Measurements from ENCODE around the gene PLB1. TPM values are rescaled to one million over a fixed set of nuclear protein-coding genes. Genes with fewer than 3 reads are reported as not detected.

Gene PLB1
- total and polyA plus RNA-seq, 9 of the 15 experiments (the other 6 are each of a cell fraction or from before 2014, with no cell fraction given), result 0.01 to 0.09 (median 0.07) TPM; not detected in 2

- TF ChIP-seq PATZ1 (CRISPR knock-in tag; IDR thresholded peaks at IDR 0.05; ENCODE audit: borderline replicate concordance) (no peak), ELF1 (tag; IDR thresholded peaks at IDR 0.05) (no peak), BMI1 (IDR thresholded peaks at IDR 0.05; ENCODE audit: low read length) (no peak), SRSF7 (optimal IDR thresholded peaks at IDR 0.05; ENCODE audit: low read depth, low read length) (no peak), CAMTA2 (CRISPR knock-in tag; conservative IDR thresholded peaks at IDR 0.05) (no peak), PTTG1 (tag; IDR thresholded peaks at IDR 0.05; ENCODE audit: low read depth) (no peak), NONO (IDR thresholded peaks at IDR 0.05; ENCODE audit: low read depth in 2 of 2, low read length in 1 of 2) (no peak)
Observed at GRCh38 chr2:28515176-28515751, 19.4 kb downstream of the PLB1 start (continued).

- Histone ChIP-seq H3K4me1 (replicated peaks in 1 of 2; ENCODE audit: control insufficient read depth in 2 of 2, insufficient read depth in 2 of 2, low read length in 2 of 2) (peaks cover 5 to 15% of the 10 kb centered on the region in 2 experiments), H3K36me3 (ENCODE audit: control insufficient read depth, insufficient read depth, low read length) (no peaks in the 10 kb centered on the region), H3K79me2 (ENCODE audit: control insufficient read depth, insufficient read depth, low read length) (no peaks in the 10 kb centered on the region), H2AFZ (ENCODE audit: low read depth, low read length) (no peak overlapping the region), H4K20me1 (replicated peaks; ENCODE audit: control insufficient read depth, insufficient read depth, low read length) (0 out of 2 replicates have a peak, but pooled peaks cover 2% of the 10 kb centered on the region), H3K27me3 (ENCODE audit: control insufficient read depth in 2 of 2, insufficient read depth in 2 of 2, low read length in 2 of 2) (peaks cover 10 to 12% of the 10 kb centered on the region in 2 experiments; a peak in 4 of 5 replicates), H3K9me3 (replicated peaks; ENCODE audit: control insufficient read depth, insufficient read depth, low read depth, low read length) (no peaks in the 10 kb centered on the region), H3K27ac (ENCODE audit: extremely low read depth, low read depth, low read length) (no peak overlapping the region), H3K4me2 (ENCODE audit: insufficient read depth, low read length) (no peak overlapping the region), H3K9me1 (ENCODE audit: control insufficient read depth, insufficient read depth, low read length) (no peaks in the 10 kb centered on the region), H3K9ac (ENCODE audit: insufficient read depth in 1 of 2, low read depth in 2 of 2, low read length in 2 of 2) (no peak overlapping the region), H3K4me3 (no peak overlapping the region)
- ChIA-PET POLR2A (interaction anchor here (0.5 to 1.4 kb wide), 8 partner anchors 10 to 1690 kb away, joined by 3 to 6 read pairs (median 4); no protein-coding TSS in a partner anchor), CTCF (ENCODE audit: low intra/inter-chr PET ratio) (no interaction called here)
- 0% methylated on average over 1 of the region's 1 CpG for WGBS (ENCODE audit: insufficient coverage, low coverage, missing lambda C conversion rate)
- in situ Hi-C loops (cut with MboI) (no loop called here), intact Hi-C loops (cut with micrococcal nuclease) (no loop called here)
- DNase-seq (ENCODE audit: extremely low read depth in 1 of 4, low spot score in 3 of 4), result no peak
- ATAC-seq, result no peak
- BruUV-seq (replicated peaks), result no TSS peak
- FAIRE-seq, result no peak
- no peak for TF ChIP-seq ZBTB9 (CRISPR knock-in tag; IDR thresholded peaks at IDR 0.05)
- no peak for TF ChIP-seq PATZ1 (CRISPR knock-in tag; IDR thresholded peaks at IDR 0.05; ENCODE audit: borderline replicate concordance)
- no peak for TF ChIP-seq NR4A1 (CRISPR knock-in tag; IDR thresholded peaks at IDR 0.05)
- no peak for TF ChIP-seq NR4A1 (tag; IDR thresholded peaks at IDR 0.05)
- TF ChIP-seq BMI1 (IDR thresholded peaks at IDR 0.05; ENCODE audit: low read length), result no peak
- no peak for TF ChIP-seq SAFB (IDR thresholded peaks at IDR 0.05; ENCODE audit: borderline replicate concordance, low read depth, low read length)
- TF ChIP-seq TEAD2 (tag; IDR thresholded peaks at IDR 0.05), result no peak
- no peak for TF ChIP-seq EP300 (IDR thresholded peaks at IDR 0.05; ENCODE audit: low read length)
Observed at GRCh38 chr2:28516430-28516829, 20.6 kb downstream of the PLB1 start.

Data from K562 (cell line).